ENCODE data around the gene PXT1. TPM values are rescaled to one million over a fixed set of nuclear protein-coding genes. Genes with fewer than 3 reads are reported as not detected.

Gene PXT1
- polyA plus RNA-seq, 3 donors, result 0.13 to 0.31 (median 0.24) TPM

DNA sequence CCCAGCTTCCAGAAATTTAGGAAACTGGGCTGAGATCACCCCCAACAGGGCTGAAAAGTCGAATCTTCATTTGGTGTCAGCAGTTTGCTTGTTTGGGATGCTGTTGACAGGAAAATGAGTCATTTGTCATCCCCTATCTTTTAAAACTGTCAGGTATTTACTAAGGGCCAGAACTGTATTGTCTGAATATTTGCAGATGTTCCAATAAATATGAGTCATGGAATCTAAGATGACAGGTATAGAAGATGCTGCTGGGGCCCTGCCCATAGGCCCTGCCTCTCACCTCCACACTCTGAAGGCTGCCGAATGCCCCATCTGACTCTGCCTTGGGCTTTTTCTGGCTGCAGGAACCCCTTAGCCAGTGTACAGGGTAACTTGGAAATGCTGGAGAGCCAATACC lies 59.0 kb downstream of the PXT1 start:
- DNase-seq, result no peak
- no peak overlapping the region for H3K9ac ChIP-seq (ENCODE audit: insufficient read depth, low read length, poor library complexity, severe bottlenecking)
- no peak overlapping the region for H3K27ac ChIP-seq (ENCODE audit: low read depth in 1 of 2, low read length in 2 of 2)
- H3K36me3 ChIP-seq (replicated peaks in 1 of 2; ENCODE audit: control insufficient read depth in 1 of 2, insufficient read depth in 2 of 2, low read length in 2 of 2), result no peaks in the 10 kb centered on the region
- intact Hi-C loops (cut with micrococcal nuclease), result no loop called here
- no peaks in the 10 kb centered on the region for H3K9me3 ChIP-seq (replicated peaks in 1 of 2; ENCODE audit: control insufficient read depth in 1 of 2, insufficient read depth in 1 of 2, low read length in 2 of 2)
- peaks cover 8 to 15% of the 10 kb centered on the region in 2 donors for H3K36me3 Mint-ChIP-seq
- H4K20me1 ChIP-seq (ENCODE audit: insufficient read depth, low read length), result no peaks in the 10 kb centered on the region
- H3K27me3 Mint-ChIP-seq (ENCODE audit: low read depth in 3 of 3), result peaks cover 12 to 34% (median 34%) of the 10 kb centered on the region in 3 donors
- H3K27ac Mint-ChIP-seq, result peak overlapping the region in 1 of 7 donors; percentile 35
- H2AFZ ChIP-seq (ENCODE audit: insufficient read depth, low read depth, low read length, poor library complexity, severe bottlenecking), result no peak overlapping the region
- TF ChIP-seq, protein P1, sequence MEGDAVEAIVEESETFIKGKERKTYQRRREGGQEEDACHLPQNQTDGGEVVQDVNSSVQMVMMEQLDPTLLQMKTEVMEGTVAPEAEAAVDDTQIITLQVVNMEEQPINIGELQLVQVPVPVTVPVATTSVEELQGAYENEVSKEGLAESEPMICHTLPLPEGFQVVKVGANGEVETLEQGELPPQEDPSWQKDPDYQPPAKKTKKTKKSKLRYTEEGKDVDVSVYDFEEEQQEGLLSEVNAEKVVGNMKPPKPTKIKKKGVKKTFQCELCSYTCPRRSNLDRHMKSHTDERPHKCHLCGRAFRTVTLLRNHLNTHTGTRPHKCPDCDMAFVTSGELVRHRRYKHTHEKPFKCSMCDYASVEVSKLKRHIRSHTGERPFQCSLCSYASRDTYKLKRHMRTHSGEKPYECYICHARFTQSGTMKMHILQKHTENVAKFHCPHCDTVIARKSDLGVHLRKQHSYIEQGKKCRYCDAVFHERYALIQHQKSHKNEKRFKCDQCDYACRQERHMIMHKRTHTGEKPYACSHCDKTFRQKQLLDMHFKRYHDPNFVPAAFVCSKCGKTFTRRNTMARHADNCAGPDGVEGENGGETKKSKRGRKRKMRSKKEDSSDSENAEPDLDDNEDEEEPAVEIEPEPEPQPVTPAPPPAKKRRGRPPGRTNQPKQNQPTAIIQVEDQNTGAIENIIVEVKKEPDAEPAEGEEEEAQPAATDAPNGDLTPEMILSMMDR (IDR thresholded peaks at IDR 0.05), result no peak
- no peak overlapping the region for H3K4me3 ChIP-seq (replicated peaks in 1 of 3; ENCODE audit: low read depth in 2 of 3, low read length in 3 of 3)
- H3K4me1 Mint-ChIP-seq, result peaks cover 27% of the 10 kb centered on the region
- WGBS (ENCODE audit: insufficient coverage), result no CpG with 5 or more reads among the region's 2 CpGs
- H3K9me3 Mint-ChIP-seq, result peaks cover 0 to 6% (median 2%) of the 10 kb centered on the region in 7 donors
- H3K79me2 ChIP-seq (ENCODE audit: insufficient read depth, low read length), result no peaks in the 10 kb centered on the region
- H3K27me3 ChIP-seq (ENCODE audit: control insufficient read depth in 2 of 2, insufficient read depth in 2 of 2, low read length in 2 of 2), result peaks cover 4 to 20% of the 10 kb centered on the region in 2 donors
- H3K4me3 Mint-ChIP-seq, result no peak overlapping the region
- peaks cover 18 to 24% of the 10 kb centered on the region in 2 donors for H3K4me1 ChIP-seq (ENCODE audit: control insufficient read depth in 1 of 2, insufficient read depth in 2 of 2, low read length in 2 of 2)
- no peak overlapping the region for H3K4me2 ChIP-seq (replicated peaks; ENCODE audit: extremely low read depth, low read length, poor library complexity, severe bottlenecking)

DNA sequence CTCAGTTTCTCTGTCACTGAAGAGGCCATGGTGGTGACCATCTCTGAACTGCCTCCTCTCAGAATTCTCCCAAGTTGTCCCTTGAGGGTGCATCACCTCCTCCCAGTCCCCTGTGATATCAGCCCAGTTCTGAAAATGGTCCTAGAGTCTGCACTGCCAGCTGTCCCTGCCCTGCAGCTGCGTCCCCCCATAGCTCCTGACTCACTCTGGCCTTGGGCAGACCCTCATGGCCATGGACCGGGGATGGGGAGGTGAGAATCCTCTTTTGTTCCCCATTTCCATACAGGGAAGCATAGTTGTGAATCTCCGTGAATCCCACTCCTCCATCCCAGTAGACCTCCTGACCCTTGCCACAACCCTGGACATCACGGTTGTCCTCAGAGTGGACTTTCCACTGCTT lies 59.7 kb downstream of the PXT1 start:
- peaks cover 21% of the 10 kb centered on the region for H3K4me1 Mint-ChIP-seq
- H3K4me3 ChIP-seq (replicated peaks in 1 of 3; ENCODE audit: low read depth in 2 of 3, low read length in 3 of 3), result no peak overlapping the region
- no peaks in the 10 kb centered on the region for H3K79me2 ChIP-seq (ENCODE audit: insufficient read depth, low read length)
- peaks cover 0 to 6% (median 2%) of the 10 kb centered on the region in 7 donors for H3K9me3 Mint-ChIP-seq
- no peak overlapping the region for H3K4me3 Mint-ChIP-seq
- peaks cover 0 to 13% of the 10 kb centered on the region in 2 donors for H3K27me3 ChIP-seq (ENCODE audit: control insufficient read depth in 2 of 2, insufficient read depth in 2 of 2, low read length in 2 of 2)
- TF ChIP-seq, protein P1 (IDR thresholded peaks at IDR 0.05), result no peak
- DNase-seq, result no peak
- H3K27ac Mint-ChIP-seq, result no peak overlapping the region
- H3K27ac ChIP-seq (ENCODE audit: low read depth in 1 of 2, low read length in 2 of 2), result no peak overlapping the region
- H3K36me3 Mint-ChIP-seq, result peaks cover 2 to 15% of the 10 kb centered on the region in 2 donors
- H3K4me1 ChIP-seq (ENCODE audit: control insufficient read depth in 1 of 2, insufficient read depth in 2 of 2, low read length in 2 of 2), result peaks cover 14 to 21% of the 10 kb centered on the region in 2 donors
- peaks cover 6 to 28% (median 28%) of the 10 kb centered on the region in 3 donors for H3K27me3 Mint-ChIP-seq (ENCODE audit: low read depth in 3 of 3)
- H3K36me3 ChIP-seq (replicated peaks in 1 of 2; ENCODE audit: control insufficient read depth in 1 of 2, insufficient read depth in 2 of 2, low read length in 2 of 2), result no peaks in the 10 kb centered on the region
- WGBS (ENCODE audit: insufficient coverage), result no CpG with 5 or more reads among the region's 4 CpGs
- no peaks in the 10 kb centered on the region for H3K9me3 ChIP-seq (replicated peaks in 1 of 2; ENCODE audit: control insufficient read depth in 1 of 2, insufficient read depth in 1 of 2, low read length in 2 of 2)
- no peaks in the 10 kb centered on the region for H4K20me1 ChIP-seq (ENCODE audit: insufficient read depth, low read length)
- intact Hi-C loops (cut with micrococcal nuclease), result no loop called here
- H2AFZ ChIP-seq (ENCODE audit: insufficient read depth, low read depth, low read length, poor library complexity, severe bottlenecking), result no peak overlapping the region
- H3K9ac ChIP-seq (ENCODE audit: insufficient read depth, low read length, poor library complexity, severe bottlenecking), result no peak overlapping the region
- no peak overlapping the region for H3K4me2 ChIP-seq (replicated peaks; ENCODE audit: extremely low read depth, low read length, poor library complexity, severe bottlenecking)
